Measurements from ENCODE around the gene MIF4GD. TPM values are rescaled to one million over a fixed set of nuclear protein-coding genes. Genes with fewer than 3 reads are reported as not detected.

The MIF4GD gene
- total RNA-seq, 1 donor from 2014 or later = 55.2 TPM

DNA sequence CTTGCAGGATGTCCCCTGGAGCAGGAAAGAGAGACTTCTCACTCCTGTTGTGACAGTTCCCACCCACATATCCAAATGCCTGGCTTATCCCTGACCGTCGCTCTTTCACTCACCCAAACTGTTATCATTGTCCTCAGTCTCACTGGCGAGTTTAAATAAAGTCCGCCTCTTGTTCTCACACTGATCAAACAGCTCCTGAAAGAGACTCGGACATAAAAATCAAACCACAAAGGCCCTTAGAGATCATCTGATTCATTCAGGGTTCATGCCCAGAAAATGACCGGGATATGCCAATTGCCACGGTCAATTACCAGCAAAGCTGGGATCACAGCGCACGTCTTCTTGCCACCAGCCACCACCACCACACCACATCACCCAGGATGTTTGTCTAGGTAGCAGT lies 29.5 kb downstream of the MIF4GD start:
- TF ChIP-seq, protein P1, sequence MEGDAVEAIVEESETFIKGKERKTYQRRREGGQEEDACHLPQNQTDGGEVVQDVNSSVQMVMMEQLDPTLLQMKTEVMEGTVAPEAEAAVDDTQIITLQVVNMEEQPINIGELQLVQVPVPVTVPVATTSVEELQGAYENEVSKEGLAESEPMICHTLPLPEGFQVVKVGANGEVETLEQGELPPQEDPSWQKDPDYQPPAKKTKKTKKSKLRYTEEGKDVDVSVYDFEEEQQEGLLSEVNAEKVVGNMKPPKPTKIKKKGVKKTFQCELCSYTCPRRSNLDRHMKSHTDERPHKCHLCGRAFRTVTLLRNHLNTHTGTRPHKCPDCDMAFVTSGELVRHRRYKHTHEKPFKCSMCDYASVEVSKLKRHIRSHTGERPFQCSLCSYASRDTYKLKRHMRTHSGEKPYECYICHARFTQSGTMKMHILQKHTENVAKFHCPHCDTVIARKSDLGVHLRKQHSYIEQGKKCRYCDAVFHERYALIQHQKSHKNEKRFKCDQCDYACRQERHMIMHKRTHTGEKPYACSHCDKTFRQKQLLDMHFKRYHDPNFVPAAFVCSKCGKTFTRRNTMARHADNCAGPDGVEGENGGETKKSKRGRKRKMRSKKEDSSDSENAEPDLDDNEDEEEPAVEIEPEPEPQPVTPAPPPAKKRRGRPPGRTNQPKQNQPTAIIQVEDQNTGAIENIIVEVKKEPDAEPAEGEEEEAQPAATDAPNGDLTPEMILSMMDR (IDR thresholded peaks at IDR 0.05) = no peak
- H3K4me1 Mint-ChIP-seq = peaks cover 56% of the 10 kb centered on the region
- no peak for ATAC-seq (ENCODE audit: low read depth)
- ChIA-PET POLR2A (interaction anchor here (0.8 to 2.9 kb wide), 5 partner anchors 10 to 602 kb away, joined by 3 to 17 read pairs (median 13); partner anchors contain the start of genes GGA3, MRPS7, SLC25A19 and UNC13D), CTCF (interaction anchor here (0.6 to 5.0 kb wide), 5 partner anchors 19 to 280 kb away, joined by 3 to 24 read pairs (median 10); partner anchors contain the start of gene MIF4GD)
- no peak overlapping the region for H3K4me3 Mint-ChIP-seq
- intact Hi-C loops (cut with micrococcal nuclease) = no loop called here
- no peaks in the 10 kb centered on the region for H3K9me3 Mint-ChIP-seq
- peak overlapping the region; percentile 79 for H3K27ac Mint-ChIP-seq
- peaks cover 93% of the 10 kb centered on the region for H3K36me3 Mint-ChIP-seq (ENCODE audit: low read depth)
- no peak for DNase-seq
- H3K27me3 Mint-ChIP-seq = no peaks in the 10 kb centered on the region

DNA sequence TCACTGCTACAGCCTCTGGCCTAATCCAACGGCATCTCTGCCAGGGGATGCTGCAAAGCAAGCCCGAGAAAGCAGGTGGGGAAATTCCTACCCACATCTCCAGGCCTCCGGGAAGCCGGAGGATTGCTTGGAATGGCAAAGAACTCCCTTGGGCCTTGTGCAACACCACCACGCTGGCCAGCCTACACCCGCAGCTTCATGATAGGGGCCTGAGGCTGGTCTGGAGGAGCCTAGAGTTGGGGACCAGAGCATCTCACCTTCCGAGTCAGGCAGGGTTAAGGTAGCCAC lies 29.9 kb downstream of the MIF4GD start:
- CTCF ChIA-PET = interaction anchor here (1.0 to 5.0 kb wide), 5 partner anchors 19 to 279 kb away, joined by 3 to 24 read pairs (median 10); partner anchors contain the start of gene MIF4GD
- Mint-ChIP-seq H3K4me3 (no peak overlapping the region), H3K27me3 (no peaks in the 10 kb centered on the region), H3K4me1 (peaks cover 55% of the 10 kb centered on the region), H3K27ac (no peak overlapping the region), H3K36me3 (ENCODE audit: low read depth) (peaks cover 93% of the 10 kb centered on the region), H3K9me3 (no peaks in the 10 kb centered on the region)
- POLR2A ChIA-PET = interaction anchor here (0.6 to 2.9 kb wide), 5 partner anchors 10 to 123 kb away, joined by 3 to 17 read pairs (median 6); partner anchors contain the start of genes GGA3, MRPS7 and SLC25A19
- no peak for ATAC-seq (ENCODE audit: low read depth)
- TF ChIP-seq, protein P1 (IDR thresholded peaks at IDR 0.05) = no peak
- DNase-seq = no peak
- intact Hi-C loops (cut with micrococcal nuclease) = no loop called here

DNA sequence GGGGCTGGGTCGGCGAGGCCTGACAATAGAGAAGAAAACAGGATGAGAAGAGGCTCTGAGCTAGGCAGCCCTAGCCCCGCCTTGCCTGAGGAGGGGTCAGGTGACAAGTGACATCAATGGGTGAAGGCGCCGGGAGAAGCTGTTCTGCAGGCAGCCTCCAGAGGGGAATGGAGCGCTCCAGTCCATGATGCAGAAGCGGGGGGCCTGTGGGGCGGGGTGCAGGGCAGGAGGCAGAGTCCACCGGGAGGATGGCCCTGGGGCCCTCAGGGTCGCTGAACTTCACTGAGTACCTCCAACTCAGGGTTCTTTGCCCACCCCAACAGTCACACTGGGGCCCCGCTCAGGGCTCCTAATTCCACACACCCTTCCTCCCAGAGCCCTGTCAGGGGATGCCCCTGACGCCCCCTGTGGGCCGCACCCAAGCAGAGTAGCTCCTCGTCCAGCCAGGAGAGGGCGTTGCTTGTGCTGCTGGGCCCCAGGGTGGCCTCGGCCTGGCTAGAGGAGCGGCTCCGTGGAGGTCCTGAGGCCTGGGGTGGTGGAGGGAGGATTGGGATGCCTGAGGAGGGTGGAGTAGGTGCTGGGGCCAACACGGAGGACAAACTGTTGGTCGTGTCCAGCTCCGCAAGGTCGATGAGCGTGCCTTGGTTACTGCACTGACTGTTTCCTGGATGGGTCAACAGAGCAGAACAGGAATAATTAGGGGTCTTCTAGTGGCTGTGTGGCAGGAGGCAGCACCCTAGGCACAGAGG lies 30.5 kb downstream of the MIF4GD start:
- no peak for ATAC-seq (ENCODE audit: low read depth)
- peak; percentile 28 for DNase-seq
- H3K27me3 Mint-ChIP-seq = no peaks in the 10 kb centered on the region
- ChIA-PET POLR2A (interaction anchor here (0.6 to 2.9 kb wide), 8 partner anchors 9 to 127 kb away, joined by 3 to 17 read pairs (median 6); partner anchors contain the start of genes GGA3, MRPS7 and SLC25A19), CTCF (interaction anchor here (0.7 to 5.0 kb wide), 9 partner anchors 8 to 279 kb away, joined by 3 to 24 read pairs (median 5); partner anchors contain the start of genes MIF4GD and SLC25A19)
- TF ChIP-seq, protein P1 (IDR thresholded peaks at IDR 0.05) = no peak
- H3K9me3 Mint-ChIP-seq = no peaks in the 10 kb centered on the region
- intact Hi-C loops (cut with micrococcal nuclease) = no loop called here
- H3K27ac Mint-ChIP-seq = no peak overlapping the region
- H3K4me3 Mint-ChIP-seq = no peak overlapping the region
- peaks cover 50% of the 10 kb centered on the region for H3K4me1 Mint-ChIP-seq
- H3K36me3 Mint-ChIP-seq (ENCODE audit: low read depth) = peaks cover 92% of the 10 kb centered on the region

DNA sequence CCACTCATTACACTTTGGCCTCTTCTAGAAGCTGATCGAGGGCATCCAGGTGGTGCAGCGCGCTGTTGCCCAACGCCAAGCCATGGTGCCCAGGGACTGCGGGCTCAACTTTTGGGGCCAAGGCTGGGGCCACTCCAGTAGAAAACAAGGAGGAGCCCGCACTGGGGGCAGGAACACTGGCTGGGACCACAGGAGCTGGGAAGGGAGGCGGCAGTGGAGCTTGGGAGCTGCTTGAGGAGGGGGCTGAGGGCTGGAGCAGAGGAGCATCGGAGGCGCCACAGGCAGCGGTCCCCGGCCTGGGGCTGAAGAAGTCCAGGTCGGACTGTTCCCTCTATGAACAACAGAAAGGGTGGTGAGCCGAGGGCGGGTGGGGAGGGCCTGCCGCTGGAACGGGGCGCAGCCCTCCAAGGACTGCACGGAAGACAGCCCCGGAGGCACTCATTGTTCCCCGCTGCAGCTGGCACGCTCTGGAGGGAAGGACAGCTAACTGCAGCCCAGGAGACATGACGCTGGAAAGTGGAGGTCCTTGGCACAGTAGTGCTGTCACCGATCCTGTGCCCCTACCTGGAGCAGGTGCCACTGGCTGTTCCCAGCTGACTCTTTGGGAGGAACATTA lies 31.1 kb downstream of the MIF4GD start:
- Mint-ChIP-seq H3K27me3 (no peaks in the 10 kb centered on the region), H3K9me3 (no peaks in the 10 kb centered on the region), H3K4me1 (peaks cover 45% of the 10 kb centered on the region), H3K36me3 (ENCODE audit: low read depth) (peaks cover 92% of the 10 kb centered on the region), H3K4me3 (no peak overlapping the region), H3K27ac (no peak overlapping the region)
- DNase-seq (no peak), ATAC-seq (ENCODE audit: low read depth) (no peak)
- ChIA-PET POLR2A (interaction anchor here (0.6 to 2.9 kb wide), 8 partner anchors 10 to 126 kb away, joined by 3 to 17 read pairs (median 4); partner anchors contain the start of genes GGA3, MRPS7 and SLC25A19), CTCF (interaction anchor here (0.7 to 5.0 kb wide), 9 partner anchors 9 to 278 kb away, joined by 3 to 24 read pairs (median 5); partner anchors contain the start of genes MIF4GD and SLC25A19)
- intact Hi-C loops (cut with micrococcal nuclease) = loop anchor here (5.0 kb wide), 1 partner anchor 32 kb away; the partner anchor contains the start of gene MIF4GD
- TF ChIP-seq, protein P1 (IDR thresholded peaks at IDR 0.05) = no peak

Data from activated B cell treated with CpG ODN at 0.5 μM for 24 hours (primary cell).